Pancreas (tissue), 10 donors: Measurements from ENCODE around the gene GJC3. TPM values are rescaled to one million over a fixed set of nuclear protein-coding genes. Genes with fewer than 3 reads are reported as not detected.
"Not testable (repeated sequence)": the region's sequence is repeated elsewhere in the genome, so short reads cannot be mapped to it uniquely, and the experiment has no call there.

Experiments
- ATAC-seq, 4 donors: fragments of 200-7000 bp; cut with Tn5 transposase; one replicate each; pipeline versions ENCODE4 v1.8.0 to v1.9.1; 2020; ENCODE audit warnings: mild to moderate bottlenecking in 4 of 4, moderate library complexity in 4 of 4
- DNase-seq, 6 donors: peaks; one replicate each; pipeline ENCODE4 v3.0.0-alpha.2; 2020
- FAIRE-seq: peaks from 2 replicates; lab custom pipeline; 2012; peaks lifted over from hg19 to GRCh38; lab: Jason Lieb, UNC
- H3K27ac ChIP-seq, 4 donors: fragments of 200-600 bp; sonication (generic); 1 replicate in 3 of 4; 2 replicates in 1 of 4; pipeline versions ENCODE4 v1.5.0 to v1.8.0; 2020
- H3K27me3 ChIP-seq, 4 donors: fragments of 200-600 bp; one replicate each; pipeline ENCODE4 v1.8.0; 2021
- H3K36me3 ChIP-seq, 3 donors: fragments of 200-600 bp; sonication (generic) in 1 of 3; one replicate each; pipeline versions ENCODE4 v1.5.0 to v1.8.0; 2020 to 2021
- H3K4me1 ChIP-seq, 3 donors: fragments of 200-600 bp; one replicate each; pipeline ENCODE4 v1.8.0; 2021
- H3K4me3 ChIP-seq, 4 donors: fragments of 200-600 bp; sonication (generic) in 2 of 4; one replicate each; pipeline versions ENCODE4 v1.5.0 to v1.8.0; 2020 to 2021
- H3K9me3 ChIP-seq, 4 donors: fragments of 200-600 bp; one replicate each; pipeline ENCODE4 v1.8.0; 2021
- WGBS, 2 donors: extraction: QIAGEN DNeasy Blood & Tissue Kit; methylation state at CpG; one replicate each; pipeline ENCODE4 v1.1.7; 2013; 5-methylcytosine and 5-hydroxymethylcytosine counted together
- intact Hi-C, 3 donors: fragments of 100-400 bp; cut with DNase I; formaldehyde crosslinking; loops; one replicate each; pipeline versions ENCODE4 v1.11.1 to v1.14.2; 2022
- polyA plus RNA-seq, 2 donors: library from polyadenylated mRNA; stranded (reverse); fragments of 200-250 nt; gene quantifications; one replicate each; pipeline ENCODE4 v1.2.3, GENCODE V29; 2013
- total RNA-seq, 6 donors: library from RNA; stranded (reverse); fragmentation: NEBNext Ultra II Directional in 4 of 6; extraction: Animal tissue kit (Norgen Biotek cat#: 25700) in 4 of 6; gene quantifications; one replicate each; pipeline versions ENCODE4 v1.2.1 to v1.2.4, GENCODE V29; 2021 to 2023
- TF ChIP-seq, protein P1 (sequence below), 4 donors: fragments of 200-600 bp; sonication (generic) in 3 of 4; IDR thresholded peaks; one replicate each; pipeline versions ENCODE4 v1.5.0 to v1.8.0; 2021; ENCODE audit warnings: antibody characterized with exemption in 4 of 4
- donor health status: healthy with polysubstance abuse.
- donor health status: DM: no; HTN: no; CAD: no; lungs with moderate emphysema.
- donor health status: DM: no; HTN: no; CAD: no.
- donor health status: control.
- donor health status: control.
- donor health status: Bipolar disorder and iron deficiency.
- donor health status: DM: yes; HTN: yes; CAD: no.
- donor health status: DM: no; HTN: no; CAD: no.
- donor health status: DM: no; HTN: no; CAD: no.
- donor health status: DM: yes; HTN: yes; CAD: no.

GJC3 gene
- total and polyA plus RNA-seq, 8 donors: 0.37 to 8.7 (median 4.4) TPM

- Histone ChIP-seq H3K36me3 (no peaks in the 10 kb centered on the region), H3K27me3 (no peaks in the 10 kb centered on the region), H3K4me3 (no peak overlapping the region), H3K27ac (no peak overlapping the region), H3K4me1 (no peaks in the 10 kb centered on the region), H3K9me3 (no peaks in the 10 kb centered on the region)
- 55 to 61% methylated on average over 14 of the region's 14 CpGs for WGBS, 2 donors
- FAIRE-seq (no peak), DNase-seq (no peak), ATAC-seq (no peak)
- TF ChIP-seq, protein P1, sequence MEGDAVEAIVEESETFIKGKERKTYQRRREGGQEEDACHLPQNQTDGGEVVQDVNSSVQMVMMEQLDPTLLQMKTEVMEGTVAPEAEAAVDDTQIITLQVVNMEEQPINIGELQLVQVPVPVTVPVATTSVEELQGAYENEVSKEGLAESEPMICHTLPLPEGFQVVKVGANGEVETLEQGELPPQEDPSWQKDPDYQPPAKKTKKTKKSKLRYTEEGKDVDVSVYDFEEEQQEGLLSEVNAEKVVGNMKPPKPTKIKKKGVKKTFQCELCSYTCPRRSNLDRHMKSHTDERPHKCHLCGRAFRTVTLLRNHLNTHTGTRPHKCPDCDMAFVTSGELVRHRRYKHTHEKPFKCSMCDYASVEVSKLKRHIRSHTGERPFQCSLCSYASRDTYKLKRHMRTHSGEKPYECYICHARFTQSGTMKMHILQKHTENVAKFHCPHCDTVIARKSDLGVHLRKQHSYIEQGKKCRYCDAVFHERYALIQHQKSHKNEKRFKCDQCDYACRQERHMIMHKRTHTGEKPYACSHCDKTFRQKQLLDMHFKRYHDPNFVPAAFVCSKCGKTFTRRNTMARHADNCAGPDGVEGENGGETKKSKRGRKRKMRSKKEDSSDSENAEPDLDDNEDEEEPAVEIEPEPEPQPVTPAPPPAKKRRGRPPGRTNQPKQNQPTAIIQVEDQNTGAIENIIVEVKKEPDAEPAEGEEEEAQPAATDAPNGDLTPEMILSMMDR (IDR thresholded peaks at IDR 0.05): no peak
- intact Hi-C loops: no loop called here
Observed at GRCh38 chr7:99943641-99944496, 14.4 kb upstream of the GJC3 start.

DNA sequence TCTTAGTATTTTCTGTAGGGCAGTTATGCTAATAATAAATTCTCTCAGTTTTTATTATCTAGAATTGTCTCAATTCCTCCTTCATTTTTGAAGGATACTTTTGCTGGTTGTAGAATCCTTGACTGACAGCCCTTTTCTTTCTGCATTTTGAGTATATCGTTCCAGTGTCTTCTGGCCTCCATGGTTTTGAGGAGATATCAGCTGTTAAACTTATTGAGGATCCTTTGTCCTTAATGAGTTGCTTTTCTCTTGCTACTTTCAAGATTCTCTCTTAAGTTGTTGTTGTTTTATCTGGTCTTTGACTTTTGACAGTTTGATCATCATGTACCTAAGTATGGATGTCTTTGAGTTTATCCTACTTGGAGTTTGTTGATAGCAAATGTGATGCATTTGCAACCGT, 8.9 kb upstream of the GJC3 start:
- TF ChIP-seq, protein P1 (IDR thresholded peaks at IDR 0.05): no peak
- intact Hi-C loops: no loop called here
- Histone ChIP-seq H3K4me3 (no peak overlapping the region), H3K4me1 (no peaks in the 10 kb centered on the region), H3K36me3 (no peaks in the 10 kb centered on the region), H3K9me3 (no peaks in the 10 kb centered on the region), H3K27ac (no peak overlapping the region), H3K27me3 (no peaks in the 10 kb centered on the region)
- DNase-seq: no peak
- no peak for ATAC-seq
- no peak for FAIRE-seq
- WGBS, 2 donors: 90 to 92% methylated on average over 2 of the region's 2 CpGs

DNA sequence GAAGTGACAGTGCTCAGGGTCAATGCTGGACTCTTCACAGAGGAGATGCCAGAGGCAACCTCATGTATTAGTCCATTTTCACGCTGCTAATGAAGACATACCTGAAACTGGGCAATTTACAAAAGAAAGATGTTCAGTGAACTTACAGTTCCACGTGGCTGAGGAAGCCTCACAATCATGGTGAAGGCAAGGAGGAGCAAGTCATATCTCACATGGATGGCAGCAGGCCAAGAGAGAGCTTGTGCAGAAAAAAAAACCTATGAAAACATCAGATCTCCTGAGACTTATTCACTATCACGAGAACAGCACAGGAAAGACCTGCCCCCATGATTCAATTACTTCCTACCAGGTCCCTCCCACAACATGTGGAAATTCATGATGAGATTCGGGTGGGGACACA, 5.6 kb upstream of the GJC3 start:
- ATAC-seq, H3K27me3 ChIP-seq, FAIRE-seq, H3K36me3 ChIP-seq, DNase-seq, H3K27ac ChIP-seq, H3K4me1 ChIP-seq, H3K4me3 ChIP-seq, intact Hi-C loops, H3K9me3 ChIP-seq: not testable (repeated sequence)
- 54 to 59% methylated on average over 4 of the region's 4 CpGs for WGBS, 2 donors

- FAIRE-seq (no peak), ATAC-seq (no peak), DNase-seq (no peak)
- no peaks in the 10 kb centered on the region for H3K36me3 ChIP-seq
- H3K27me3 ChIP-seq: no peaks in the 10 kb centered on the region
- no peak overlapping the region for H3K27ac ChIP-seq
- no peaks in the 10 kb centered on the region for H3K4me1 ChIP-seq
- intact Hi-C loops: no loop called here
- no peak overlapping the region for H3K4me3 ChIP-seq
- no peaks in the 10 kb centered on the region for H3K9me3 ChIP-seq
- WGBS, 2 donors: 67 to 79% methylated on average over 3 of the region's 3 CpGs
- TF ChIP-seq, protein P1 (IDR thresholded peaks at IDR 0.05): no peak
Observed at GRCh38 chr7:99930376-99930775, 956 bp upstream of the GJC3 start.

DNA sequence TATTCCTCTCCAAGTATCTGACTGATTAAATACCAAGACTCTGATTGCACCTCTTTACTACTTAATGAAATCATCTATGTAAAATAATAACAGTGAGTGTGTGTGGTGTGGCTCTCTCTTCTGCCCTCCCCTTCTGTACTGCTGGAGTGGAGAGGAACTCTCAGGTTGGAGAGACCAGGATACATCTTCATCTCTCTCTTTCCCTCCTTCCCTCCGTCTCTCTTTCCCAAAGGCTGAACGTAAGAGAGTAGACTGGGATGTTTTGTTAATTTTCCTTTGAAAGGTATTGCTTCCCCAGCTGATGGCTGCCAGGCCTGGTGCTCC, 272 bp upstream of the GJC3 start:
- ATAC-seq: peak in 1 of 4 donors; percentile 19
- Histone ChIP-seq H3K4me3 (no peak overlapping the region), H3K27me3 (no peaks in the 10 kb centered on the region)

More for the DNA sequence above, 272 bp upstream of the GJC3 start:
- Histone ChIP-seq H3K9me3 (no peaks in the 10 kb centered on the region), H3K36me3 (no peaks in the 10 kb centered on the region), H3K4me1 (no peaks in the 10 kb centered on the region), H3K27ac (no peak overlapping the region)
- TF ChIP-seq, protein P1 (IDR thresholded peaks at IDR 0.05): no peak
- intact Hi-C loops: loop anchor here in 1 of 3 donors (10.0 kb wide), 2 partner anchors 55 to 125 kb away; no protein-coding TSS in a partner anchor
- DNase-seq (no peak), FAIRE-seq (no peak)
- WGBS, 2 donors: 47 to 52% methylated on average over 2 of the region's 2 CpGs
